Mesendoderm (in vitro differentiated cells): Measurements from ENCODE around the gene SPR.

Experiments
- DNase-seq: peaks from one replicate; pipeline ENCODE4 v3.0.0; 2013
- H2AK5ac ChIP-seq: 2 replicates; pipeline ENCODE4 v1.6.1; 2013; ENCODE audit warnings: low read length, inconsistent platforms
- H2BK120ac ChIP-seq: 2 replicates; pipeline ENCODE4 v1.6.1; 2013; ENCODE audit warnings: low read depth, mild to moderate bottlenecking, low read length, moderate library complexity, mixed read lengths
- H2BK15ac ChIP-seq: replicated peaks from 2 replicates; pipeline ENCODE4 v1.6.1; 2013; ENCODE audit warnings: low read depth, mild to moderate bottlenecking, moderate library complexity
- H2BK5ac ChIP-seq: 2 replicates; pipeline ENCODE4 v1.6.1; 2013; ENCODE audit warnings: low read length, inconsistent platforms
- H3K18ac ChIP-seq: 2 replicates; pipeline ENCODE4 v1.6.1; 2013; ENCODE audit warnings: mild to moderate bottlenecking, low read length, mixed read lengths
- H3K23ac ChIP-seq: one replicate; pipeline ENCODE4 v1.6.1; 2013; ENCODE audit warnings: low read length
- H3K27ac ChIP-seq: 2 replicates; pipeline ENCODE4 v1.5.1; 2013; ENCODE audit warnings: low read depth, mild to moderate bottlenecking, inconsistent platforms, low read length, moderate library complexity
- H3K27me3 ChIP-seq: 2 replicates; pipeline ENCODE4 v1.6.1; 2013; ENCODE audit warnings: low read length, control low read depth, mild to moderate bottlenecking, inconsistent platforms; ENCODE audit not compliant: insufficient read depth, poor library complexity
- H3K36me3 ChIP-seq: 2 replicates; pipeline ENCODE4 v1.6.1; 2013; ENCODE audit warnings: low read length, inconsistent platforms; ENCODE audit not compliant: control insufficient read depth, insufficient read depth
- H3K4ac ChIP-seq: one replicate; pipeline ENCODE4 v1.6.1; 2013; ENCODE audit warnings: low read depth, mild to moderate bottlenecking, low read length, moderate library complexity
- H3K4me1 ChIP-seq: 2 replicates; pipeline ENCODE4 v1.6.1; 2013; ENCODE audit warnings: low read depth, low read length, inconsistent platforms; ENCODE audit not compliant: control insufficient read depth
- H3K4me2 ChIP-seq: 2 replicates; pipeline ENCODE4 v1.6.1; 2013; ENCODE audit warnings: low read length
- H3K4me3 ChIP-seq: 2 replicates; pipeline ENCODE4 v1.5.1; 2013; ENCODE audit warnings: mild to moderate bottlenecking, low read length
- H3K56ac ChIP-seq: one replicate; pipeline ENCODE4 v1.6.1; 2013; ENCODE audit warnings: low read length
- H3K79me1 ChIP-seq: 2 replicates; pipeline ENCODE4 v1.6.1; 2013; ENCODE audit warnings: low read length, inconsistent platforms
- H3K79me2 ChIP-seq: 2 replicates; pipeline ENCODE4 v1.6.1; 2013; ENCODE audit warnings: mild to moderate bottlenecking, low read length; ENCODE audit not compliant: control insufficient read depth, insufficient read depth
- H3K9ac ChIP-seq: 2 replicates; pipeline ENCODE4 v1.6.1; 2013; ENCODE audit warnings: low read length, inconsistent platforms
- H4K5ac ChIP-seq: one replicate; pipeline ENCODE4 v1.6.1; 2013; ENCODE audit warnings: low read length
- H4K8ac ChIP-seq: one replicate; pipeline ENCODE4 v1.6.1; 2013; ENCODE audit warnings: low read depth, mild to moderate bottlenecking, control low read depth, low read length, moderate library complexity
- WGBS: extraction: QIAGEN DNeasy Blood & Tissue Kit; methylation state at CpG from one replicate; pipeline ENCODE4 v1.1.7; 2013; ENCODE audit warnings: low lambda C conversion rate, missing lambda C conversion rate; ENCODE audit not compliant: insufficient coverage; ENCODE audit errors: extremely low coverage; 5-methylcytosine and 5-hydroxymethylcytosine counted together

The SPR gene

GRCh38 chr2:72914589-72915319 is 27.5 kb downstream of the SPR start:
- H3K27ac ChIP-seq, result peak overlapping the region; percentile 33
- no peak overlapping the region for H2BK120ac ChIP-seq
- peaks cover 37% of the 10 kb centered on the region for H3K27me3 ChIP-seq
- no peak overlapping the region for H3K4me3 ChIP-seq
- peak overlapping the region; percentile 55 for H3K9ac ChIP-seq
- no peaks in the 10 kb centered on the region for H3K79me2 ChIP-seq
- H3K79me1 ChIP-seq, result no peaks in the 10 kb centered on the region
- no peak overlapping the region for H4K5ac ChIP-seq
- H2AK5ac ChIP-seq, result no peak overlapping the region
- no peak overlapping the region for H3K18ac ChIP-seq
- peak; percentile 80 for DNase-seq
- H2BK5ac ChIP-seq, result no peak overlapping the region
- H3K4me1 ChIP-seq, result peaks cover 12% of the 10 kb centered on the region
- H4K8ac ChIP-seq, result no peak overlapping the region
- no peaks in the 10 kb centered on the region for H3K36me3 ChIP-seq
- no peak overlapping the region for H2BK15ac ChIP-seq
- H3K4me2 ChIP-seq, result peak overlapping the region; percentile 43
- H3K23ac ChIP-seq, result no peak overlapping the region
- H3K56ac ChIP-seq, result peak overlapping the region; percentile 45
- no peak overlapping the region for H3K4ac ChIP-seq
- WGBS, result no CpG with 5 or more reads among the region's 17 CpGs

GRCh38 chr2:72915320-72915906 is 28.2 kb downstream of the SPR start:
- Histone ChIP-seq H3K23ac (no peak overlapping the region), H3K79me2 (no peaks in the 10 kb centered on the region), H3K18ac (peak overlapping the region; percentile 84), H3K79me1 (no peaks in the 10 kb centered on the region), H3K27me3 (peaks cover 41% of the 10 kb centered on the region), H3K4me2 (peak overlapping the region; percentile 43), H3K56ac (peak overlapping the region; percentile 45), H3K27ac (peak overlapping the region; percentile 33), H3K4ac (no peak overlapping the region), H3K4me3 (peak overlapping the region; percentile 5), H2BK15ac (no peak overlapping the region), H3K9ac (peak overlapping the region; percentile 55), H4K5ac (no peak overlapping the region), H4K8ac (no peak overlapping the region), H3K36me3 (no peaks in the 10 kb centered on the region), H2BK5ac (no peak overlapping the region), H2AK5ac (no peak overlapping the region), H3K4me1 (peaks cover 12% of the 10 kb centered on the region), H2BK120ac (no peak overlapping the region)
- WGBS, result no CpG with 5 or more reads among the region's 26 CpGs
- DNase-seq, result peak; percentile 30

GRCh38 chr2:72915907-72916742 is 28.9 kb downstream of the SPR start:
- Histone ChIP-seq H3K23ac (peak overlapping the region; percentile 74), H4K5ac (no peak overlapping the region), H3K4me1 (peaks cover 12% of the 10 kb centered on the region), H2BK15ac (no peak overlapping the region), H3K79me2 (no peaks in the 10 kb centered on the region), H4K8ac (no peak overlapping the region), H3K4ac (no peak overlapping the region), H3K4me2 (peak overlapping the region; percentile 43), H3K79me1 (no peaks in the 10 kb centered on the region), H3K9ac (peak overlapping the region; percentile 55), H3K56ac (peak overlapping the region; percentile 92), H3K36me3 (no peaks in the 10 kb centered on the region), H3K4me3 (peak overlapping the region; percentile 5), H3K27me3 (peaks cover 48% of the 10 kb centered on the region), H3K18ac (peak overlapping the region; percentile 84), H2BK5ac (no peak overlapping the region), H2BK120ac (no peak overlapping the region), H3K27ac (peak overlapping the region; percentile 33), H2AK5ac (no peak overlapping the region)
- DNase-seq, result peak; percentile 82
- WGBS, result no CpG with 5 or more reads among the region's 86 CpGs

GRCh38 chr2:72916743-72917137 is 29.5 kb downstream of the SPR start:
- H3K4me3 ChIP-seq, result peak overlapping the region; percentile 1
- H3K18ac ChIP-seq, result peak overlapping the region; percentile 5
- no peak for DNase-seq
- H3K23ac ChIP-seq, result peak overlapping the region; percentile 74
- H3K4ac ChIP-seq, result no peak overlapping the region
- no peak overlapping the region for H2BK15ac ChIP-seq
- H2BK120ac ChIP-seq, result no peak overlapping the region
- peak overlapping the region; percentile 92 for H3K56ac ChIP-seq
- H3K4me1 ChIP-seq, result peaks cover 12% of the 10 kb centered on the region
- no peak overlapping the region for H2AK5ac ChIP-seq
- peak overlapping the region; percentile 43 for H3K4me2 ChIP-seq
- no peak overlapping the region for H4K8ac ChIP-seq
- H3K9ac ChIP-seq, result peak overlapping the region; percentile 36
- no peak overlapping the region for H4K5ac ChIP-seq
- WGBS, result no CpG with 5 or more reads among the region's 29 CpGs
- H2BK5ac ChIP-seq, result no peak overlapping the region
- H3K79me1 ChIP-seq, result no peaks in the 10 kb centered on the region
- peaks cover 53% of the 10 kb centered on the region for H3K27me3 ChIP-seq
- H3K36me3 ChIP-seq, result no peaks in the 10 kb centered on the region
- no peak overlapping the region for H3K27ac ChIP-seq
- H3K79me2 ChIP-seq, result no peaks in the 10 kb centered on the region

- Histone ChIP-seq H3K79me1 (no peaks in the 10 kb centered on the region), H3K4ac (no peak within 1 kb of the TSS), H3K36me3 (no peaks in the 10 kb centered on the region), H3K27me3 (peaks cover 56% of the 10 kb centered on the region), H3K4me3 (peak within 1 kb of the TSS; percentile 1), H3K18ac (peak within 1 kb of the TSS; percentile 5), H4K8ac (no peak within 1 kb of the TSS), H4K5ac (no peak within 1 kb of the TSS), H3K79me2 (no peaks in the 10 kb centered on the region), H2BK5ac (no peak within 1 kb of the TSS), H2AK5ac (no peak within 1 kb of the TSS), H3K27ac (no peak within 1 kb of the TSS), H3K4me2 (peak within 1 kb of the TSS; percentile 66), H2BK15ac (no peak within 1 kb of the TSS), H3K23ac (peak within 1 kb of the TSS; percentile 74), H3K56ac (peak within 1 kb of the TSS; percentile 92), H3K4me1 (peaks cover 12% of the 10 kb centered on the region), H2BK120ac (no peak within 1 kb of the TSS), H3K9ac (peak within 1 kb of the TSS; percentile 62)
- DNase-seq, result peak; percentile 93
- no CpG with 5 or more reads among the region's 82 CpGs for WGBS
Observed at GRCh38 chr2:72917138-72917876, 30.1 kb downstream of the SPR start, which contains the start of gene EMX1. Gene EMX1, plus strand, starts transcription at chr2:72917519. Its CDS starts 334 bp downstream, at chr2:72917853.
